Activated CD4-positive, CD25-positive, alpha-beta regulatory T cell (primary cell): ENCODE data around the gene KRT37.
"Not testable (repeated sequence)": the region's sequence is repeated elsewhere in the genome, so short reads cannot be mapped to it uniquely, and the experiment has no call there.

Source experiments
- DNase-seq, 4 experiments: peaks; one replicate each; lab custom pipeline; 2025; lab: John Stamatoyannopoulos, UW

Gene KRT37

DNA sequence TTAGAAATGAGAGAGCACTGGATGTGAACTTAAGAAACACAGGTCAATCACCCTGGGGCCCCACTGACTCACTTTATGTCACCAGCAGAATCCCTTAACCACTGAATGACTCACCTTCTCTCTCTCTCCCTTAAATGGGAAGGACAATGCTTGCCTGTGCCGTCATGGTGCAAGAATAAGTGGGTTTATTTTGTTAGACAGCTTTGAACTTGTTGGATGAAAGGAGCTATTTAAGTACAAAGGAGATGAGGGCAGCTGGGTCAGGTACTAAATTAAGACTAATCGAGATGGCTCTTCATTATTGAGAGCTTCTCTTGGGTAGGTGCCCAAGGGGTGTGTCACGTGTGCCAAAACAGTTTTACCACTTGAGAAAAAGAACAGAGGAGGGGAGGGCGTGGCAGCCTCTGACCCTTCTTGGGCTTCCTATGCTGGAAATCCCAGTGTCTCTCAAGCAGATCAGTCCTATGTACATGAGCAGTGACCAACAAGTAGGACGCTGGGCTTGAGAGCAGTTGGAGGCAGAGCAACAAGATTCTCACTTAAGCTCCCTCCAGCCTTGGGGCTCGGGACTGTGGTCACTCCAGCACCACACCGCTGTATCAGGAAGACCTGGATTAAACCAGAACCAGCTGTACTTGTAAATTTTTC, 20.2 kb downstream of the KRT37 start:
- DNase-seq, result peak in 1 of 4 experiments; percentile 4

- DNase-seq, result no peak
These were observed 20.9 kb downstream of the KRT37 start for GRCh38 chr17:41403404-41404023.

DNA sequence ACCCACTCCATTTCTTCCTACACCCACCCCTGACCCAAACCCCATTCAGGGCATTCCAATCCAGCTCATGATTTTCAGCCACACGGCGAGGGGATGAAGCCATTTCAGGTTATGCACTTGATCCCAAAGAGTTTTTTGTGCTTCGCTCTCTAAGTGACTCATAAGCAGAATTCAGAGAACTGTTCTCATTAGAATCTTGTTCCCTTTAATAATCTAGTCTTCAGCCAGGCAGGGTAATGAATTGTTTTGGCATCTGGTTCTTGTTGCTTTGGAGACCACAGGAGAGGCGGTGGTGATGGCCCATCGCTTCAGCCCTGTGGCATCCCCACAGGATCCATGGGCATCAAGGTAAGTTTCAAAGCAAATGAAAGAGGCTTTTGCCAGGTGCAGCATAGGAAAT, 22.2 kb downstream of the KRT37 start:
- DNase-seq, result no peak

GRCh38 chr17:41396996-41397660, 27.3 kb downstream of the KRT37 start, which contains the start of gene KRT31:
Gene KRT31 (minus strand): TSS chr17:41397608. CDS start chr17:41397539, 69 bp downstream.
- DNase-seq, result no peak

DNA sequence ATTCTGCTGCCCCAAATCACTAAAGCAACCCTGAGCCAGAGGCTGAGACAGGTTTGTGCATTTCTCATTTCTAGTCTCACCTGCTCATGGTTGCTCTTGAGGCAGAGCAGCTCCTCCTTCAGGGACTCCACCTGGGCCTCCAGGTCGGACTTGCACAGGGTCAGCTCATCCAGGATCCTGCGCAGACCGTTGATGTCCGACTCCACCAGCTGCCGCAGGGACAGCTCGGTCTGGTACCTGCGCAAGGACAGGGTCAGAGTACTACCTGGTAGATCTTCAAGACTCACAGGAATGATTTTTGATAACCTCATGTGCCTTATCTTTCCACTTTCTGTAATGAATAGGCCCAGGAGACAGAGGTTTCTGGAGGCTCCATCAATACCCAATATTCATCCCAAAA, 28.0 kb downstream of the KRT37 start:
- DNase-seq, result no peak

GRCh38 chr17:41395611-41396010, 28.8 kb downstream of the KRT37 start:
- DNase-seq, result no peak

DNA sequence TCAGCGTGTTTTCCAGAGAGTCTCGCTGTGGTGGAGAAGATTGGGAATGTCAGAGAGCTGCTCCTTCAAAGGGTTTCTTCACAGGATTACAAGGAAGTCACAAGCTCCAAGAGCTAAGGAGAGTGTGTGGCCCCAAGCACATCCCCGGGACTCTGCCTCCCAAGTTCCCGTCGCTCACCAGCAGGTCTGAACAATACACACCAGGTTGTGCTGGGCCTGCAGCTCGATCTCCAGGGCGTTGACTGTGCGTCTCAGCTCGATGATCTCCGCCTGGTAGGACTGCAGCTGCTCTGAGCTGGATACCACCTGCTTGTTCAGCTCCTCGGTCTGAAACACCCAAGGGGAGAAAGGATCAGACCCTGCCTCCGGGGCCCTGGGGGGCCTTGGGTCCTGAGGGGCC, 29.3 kb downstream of the KRT37 start:
- DNase-seq, result not testable (repeated sequence)

- DNase-seq, result no peak
These were observed 30.0 kb downstream of the KRT37 start for GRCh38 chr17:41394254-41394996.

- DNase-seq, result no peak
These were observed 30.6 kb downstream of the KRT37 start for GRCh38 chr17:41393826-41394225.

- no peak for DNase-seq
These were observed 31.1 kb downstream of the KRT37 start for GRCh38 chr17:41393294-41393693.

GRCh38 chr17:41392278-41392677, 32.1 kb downstream of the KRT37 start:
- no peak for DNase-seq

GRCh38 chr17:41391535-41391934, 32.9 kb downstream of the KRT37 start:
- DNase-seq, result no peak

- no peak for DNase-seq
These were observed 33.9 kb downstream of the KRT37 start for GRCh38 chr17:41390411-41390938.

DNA sequence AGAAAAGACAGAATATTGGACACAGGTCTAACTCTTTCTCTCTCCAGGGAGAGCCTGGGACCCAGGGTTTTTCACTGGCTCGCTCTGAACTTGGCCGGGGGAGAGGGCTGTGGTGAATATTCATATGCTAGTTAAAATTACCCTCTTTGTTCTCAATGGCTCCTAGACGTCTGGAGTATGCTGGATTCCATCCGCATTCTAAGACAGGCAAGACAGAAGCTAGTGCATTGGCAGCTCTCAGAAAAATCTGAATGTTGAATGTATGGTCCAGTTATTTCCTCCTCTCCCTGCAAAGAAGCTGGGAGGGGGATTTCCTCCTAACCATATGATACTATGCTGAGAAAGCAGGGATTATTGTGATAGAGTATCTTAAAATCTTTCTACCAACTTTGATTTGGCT, 36.7 kb downstream of the KRT37 start:
- DNase-seq, result no peak

DNA sequence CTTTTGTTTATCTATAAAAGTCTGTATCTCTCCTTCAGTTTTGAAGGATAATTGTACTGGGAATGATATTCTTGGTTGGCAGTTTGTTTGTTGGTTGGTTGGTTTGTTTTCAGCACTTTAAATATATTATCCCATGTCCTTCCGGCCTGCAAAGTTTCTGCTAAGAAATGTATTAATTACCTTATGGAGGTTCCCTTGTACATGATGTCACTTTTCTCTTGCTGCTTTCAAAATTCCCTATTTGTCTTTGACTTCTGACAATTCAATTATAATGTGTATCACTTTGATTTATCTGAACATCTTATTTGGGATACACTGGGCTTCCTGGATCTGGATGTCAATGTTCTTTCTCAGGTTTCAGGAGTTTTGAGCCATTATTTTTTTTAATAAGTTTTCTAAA, 38.2 kb downstream of the KRT37 start:
- no peak for DNase-seq

DNA sequence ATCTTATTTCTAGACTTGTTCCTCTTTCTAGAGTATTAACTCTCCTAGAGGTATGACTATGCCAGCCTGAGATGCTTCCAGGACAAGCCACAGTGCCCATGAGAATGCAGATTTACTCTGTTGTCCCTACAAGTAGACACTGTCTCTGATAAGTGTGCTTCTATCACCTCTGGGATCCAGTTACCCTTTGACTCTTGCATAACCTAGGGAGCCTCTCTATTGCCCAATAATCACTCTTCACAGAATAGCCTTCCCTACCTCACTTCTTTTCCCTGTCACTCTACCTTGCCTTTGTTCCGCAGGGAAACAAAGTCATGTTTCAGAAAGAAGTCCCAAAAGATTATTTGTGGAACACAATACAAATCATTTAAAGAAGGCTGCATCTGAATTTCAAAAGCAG, 40.7 kb downstream of the KRT37 start:
- no peak for DNase-seq

- no peak for DNase-seq
These were observed 42.0 kb downstream of the KRT37 start for GRCh38 chr17:41382394-41382793.

DNA sequence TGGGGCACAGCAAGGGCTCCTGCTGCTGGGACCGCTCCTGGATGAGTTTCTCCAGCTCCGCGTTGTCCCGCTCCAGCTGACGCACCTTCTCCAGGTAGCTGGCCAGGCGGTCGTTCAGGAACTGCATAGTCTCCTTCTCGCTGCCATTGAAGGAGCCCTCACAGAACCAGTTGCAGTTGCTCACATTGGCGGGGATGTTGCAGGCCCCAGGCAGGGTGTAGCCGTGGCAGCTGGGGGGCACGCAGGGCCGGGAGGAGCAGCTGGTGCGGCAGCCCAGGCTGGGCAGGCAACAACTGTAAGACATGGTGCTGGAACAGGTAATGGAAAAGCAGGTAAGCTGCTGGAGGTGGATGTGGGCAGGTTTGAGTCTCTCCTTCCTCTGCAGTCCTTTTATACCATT, 42.4 kb downstream of the KRT37 start, which contains the start of gene KRT34:
Gene KRT34, minus strand, starts transcription at position 364 of the 400 bp plus-strand sequence. Its CDS starts 60 bp downstream, at position 304.
- not testable (repeated sequence) for DNase-seq

- not testable (repeated sequence) for DNase-seq
These were observed 44.3 kb downstream of the KRT37 start for GRCh38 chr17:41380091-41380490.

DNA sequence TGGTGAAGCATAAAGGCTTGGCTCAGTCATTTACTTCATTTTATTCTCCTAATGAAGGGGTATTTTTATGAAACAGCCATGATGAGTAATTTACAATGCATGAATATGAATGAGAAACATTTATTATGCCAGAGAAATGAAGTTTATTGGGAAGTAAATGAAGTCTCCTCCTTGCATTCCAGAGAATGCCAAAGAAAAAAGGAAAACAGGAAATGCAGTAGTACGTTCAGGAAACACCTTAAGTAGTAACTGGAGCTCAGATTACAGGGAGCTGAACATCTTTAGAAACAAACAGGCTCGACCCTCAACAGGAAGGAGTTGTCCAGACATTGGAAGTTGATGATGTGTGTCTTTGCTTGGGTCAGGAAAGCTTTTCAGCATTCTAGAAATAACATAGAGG, 46.8 kb downstream of the KRT37 start:
- DNase-seq, result no peak
